ENCODE data around the gene ANXA9.

DNA sequence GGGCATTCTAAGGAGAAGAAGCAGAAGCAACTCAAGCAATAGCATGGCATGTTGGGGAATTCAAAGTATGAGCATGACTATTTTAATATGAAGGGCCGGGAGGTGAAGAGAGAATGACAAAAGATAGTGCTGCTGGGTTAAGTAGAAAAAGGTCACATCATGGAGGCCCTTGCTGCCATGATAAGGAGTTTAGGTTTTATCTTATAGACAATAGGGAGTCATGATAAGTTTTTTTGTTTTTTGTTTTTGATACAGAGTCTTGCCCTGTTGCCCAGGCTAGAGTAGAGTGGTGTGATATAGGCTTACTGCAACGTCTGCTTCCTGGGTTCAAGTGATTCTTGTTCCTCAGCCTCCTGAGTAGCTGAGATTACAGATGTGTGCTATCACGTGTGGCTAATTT is 57.4 kb downstream of the ANXA9 start:
- TF ChIP-seq, protein P1, sequence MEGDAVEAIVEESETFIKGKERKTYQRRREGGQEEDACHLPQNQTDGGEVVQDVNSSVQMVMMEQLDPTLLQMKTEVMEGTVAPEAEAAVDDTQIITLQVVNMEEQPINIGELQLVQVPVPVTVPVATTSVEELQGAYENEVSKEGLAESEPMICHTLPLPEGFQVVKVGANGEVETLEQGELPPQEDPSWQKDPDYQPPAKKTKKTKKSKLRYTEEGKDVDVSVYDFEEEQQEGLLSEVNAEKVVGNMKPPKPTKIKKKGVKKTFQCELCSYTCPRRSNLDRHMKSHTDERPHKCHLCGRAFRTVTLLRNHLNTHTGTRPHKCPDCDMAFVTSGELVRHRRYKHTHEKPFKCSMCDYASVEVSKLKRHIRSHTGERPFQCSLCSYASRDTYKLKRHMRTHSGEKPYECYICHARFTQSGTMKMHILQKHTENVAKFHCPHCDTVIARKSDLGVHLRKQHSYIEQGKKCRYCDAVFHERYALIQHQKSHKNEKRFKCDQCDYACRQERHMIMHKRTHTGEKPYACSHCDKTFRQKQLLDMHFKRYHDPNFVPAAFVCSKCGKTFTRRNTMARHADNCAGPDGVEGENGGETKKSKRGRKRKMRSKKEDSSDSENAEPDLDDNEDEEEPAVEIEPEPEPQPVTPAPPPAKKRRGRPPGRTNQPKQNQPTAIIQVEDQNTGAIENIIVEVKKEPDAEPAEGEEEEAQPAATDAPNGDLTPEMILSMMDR (conservative IDR thresholded peaks at IDR 0.05; ENCODE audit: low read depth in 2 of 2), result no peak
- no peak for TF ChIP-seq JUNB (IDR thresholded peaks at IDR 0.05; ENCODE audit: unreplicated experiment)
- TF ChIP-seq POLR2AphosphoS5 (IDR thresholded peaks at IDR 0.05; ENCODE audit: low read depth), result no peak
- no peak for TF ChIP-seq EZH2 (IDR thresholded peaks at IDR 0.05; ENCODE audit: low read depth, unreplicated experiment)
- TF ChIP-seq, protein P2, sequence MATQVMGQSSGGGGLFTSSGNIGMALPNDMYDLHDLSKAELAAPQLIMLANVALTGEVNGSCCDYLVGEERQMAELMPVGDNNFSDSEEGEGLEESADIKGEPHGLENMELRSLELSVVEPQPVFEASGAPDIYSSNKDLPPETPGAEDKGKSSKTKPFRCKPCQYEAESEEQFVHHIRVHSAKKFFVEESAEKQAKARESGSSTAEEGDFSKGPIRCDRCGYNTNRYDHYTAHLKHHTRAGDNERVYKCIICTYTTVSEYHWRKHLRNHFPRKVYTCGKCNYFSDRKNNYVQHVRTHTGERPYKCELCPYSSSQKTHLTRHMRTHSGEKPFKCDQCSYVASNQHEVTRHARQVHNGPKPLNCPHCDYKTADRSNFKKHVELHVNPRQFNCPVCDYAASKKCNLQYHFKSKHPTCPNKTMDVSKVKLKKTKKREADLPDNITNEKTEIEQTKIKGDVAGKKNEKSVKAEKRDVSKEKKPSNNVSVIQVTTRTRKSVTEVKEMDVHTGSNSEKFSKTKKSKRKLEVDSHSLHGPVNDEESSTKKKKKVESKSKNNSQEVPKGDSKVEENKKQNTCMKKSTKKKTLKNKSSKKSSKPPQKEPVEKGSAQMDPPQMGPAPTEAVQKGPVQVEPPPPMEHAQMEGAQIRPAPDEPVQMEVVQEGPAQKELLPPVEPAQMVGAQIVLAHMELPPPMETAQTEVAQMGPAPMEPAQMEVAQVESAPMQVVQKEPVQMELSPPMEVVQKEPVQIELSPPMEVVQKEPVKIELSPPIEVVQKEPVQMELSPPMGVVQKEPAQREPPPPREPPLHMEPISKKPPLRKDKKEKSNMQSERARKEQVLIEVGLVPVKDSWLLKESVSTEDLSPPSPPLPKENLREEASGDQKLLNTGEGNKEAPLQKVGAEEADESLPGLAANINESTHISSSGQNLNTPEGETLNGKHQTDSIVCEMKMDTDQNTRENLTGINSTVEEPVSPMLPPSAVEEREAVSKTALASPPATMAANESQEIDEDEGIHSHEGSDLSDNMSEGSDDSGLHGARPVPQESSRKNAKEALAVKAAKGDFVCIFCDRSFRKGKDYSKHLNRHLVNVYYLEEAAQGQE (IDR thresholded peaks at IDR 0.05; ENCODE audit: unreplicated experiment), result no peak
- no peak for TF ChIP-seq ZNF114 (CRISPR knock-in tag; IDR thresholded peaks at IDR 0.05)
- no peak for TF ChIP-seq EZH2phosphoT487 (IDR thresholded peaks at IDR 0.05; ENCODE audit: unreplicated experiment)
- TF ChIP-seq NANOG (IDR thresholded peaks at IDR 0.05; ENCODE audit: borderline replicate concordance), result no peak
- TF ChIP-seq CREB1 (CRISPR knock-in tag; IDR thresholded peaks at IDR 0.05; ENCODE audit: low read depth), result no peak
- no peak for TF ChIP-seq ZNF331 (CRISPR knock-in tag; IDR thresholded peaks at IDR 0.05; ENCODE audit: low read depth)
- TF ChIP-seq, protein P3, sequence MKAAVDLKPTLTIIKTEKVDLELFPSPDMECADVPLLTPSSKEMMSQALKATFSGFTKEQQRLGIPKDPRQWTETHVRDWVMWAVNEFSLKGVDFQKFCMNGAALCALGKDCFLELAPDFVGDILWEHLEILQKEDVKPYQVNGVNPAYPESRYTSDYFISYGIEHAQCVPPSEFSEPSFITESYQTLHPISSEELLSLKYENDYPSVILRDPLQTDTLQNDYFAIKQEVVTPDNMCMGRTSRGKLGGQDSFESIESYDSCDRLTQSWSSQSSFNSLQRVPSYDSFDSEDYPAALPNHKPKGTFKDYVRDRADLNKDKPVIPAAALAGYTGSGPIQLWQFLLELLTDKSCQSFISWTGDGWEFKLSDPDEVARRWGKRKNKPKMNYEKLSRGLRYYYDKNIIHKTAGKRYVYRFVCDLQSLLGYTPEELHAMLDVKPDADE (IDR thresholded peaks at IDR 0.05), result no peak
- no peak for TF ChIP-seq STAT1 (IDR thresholded peaks at IDR 0.05; ENCODE audit: unreplicated experiment)
- TF ChIP-seq, protein P4, sequence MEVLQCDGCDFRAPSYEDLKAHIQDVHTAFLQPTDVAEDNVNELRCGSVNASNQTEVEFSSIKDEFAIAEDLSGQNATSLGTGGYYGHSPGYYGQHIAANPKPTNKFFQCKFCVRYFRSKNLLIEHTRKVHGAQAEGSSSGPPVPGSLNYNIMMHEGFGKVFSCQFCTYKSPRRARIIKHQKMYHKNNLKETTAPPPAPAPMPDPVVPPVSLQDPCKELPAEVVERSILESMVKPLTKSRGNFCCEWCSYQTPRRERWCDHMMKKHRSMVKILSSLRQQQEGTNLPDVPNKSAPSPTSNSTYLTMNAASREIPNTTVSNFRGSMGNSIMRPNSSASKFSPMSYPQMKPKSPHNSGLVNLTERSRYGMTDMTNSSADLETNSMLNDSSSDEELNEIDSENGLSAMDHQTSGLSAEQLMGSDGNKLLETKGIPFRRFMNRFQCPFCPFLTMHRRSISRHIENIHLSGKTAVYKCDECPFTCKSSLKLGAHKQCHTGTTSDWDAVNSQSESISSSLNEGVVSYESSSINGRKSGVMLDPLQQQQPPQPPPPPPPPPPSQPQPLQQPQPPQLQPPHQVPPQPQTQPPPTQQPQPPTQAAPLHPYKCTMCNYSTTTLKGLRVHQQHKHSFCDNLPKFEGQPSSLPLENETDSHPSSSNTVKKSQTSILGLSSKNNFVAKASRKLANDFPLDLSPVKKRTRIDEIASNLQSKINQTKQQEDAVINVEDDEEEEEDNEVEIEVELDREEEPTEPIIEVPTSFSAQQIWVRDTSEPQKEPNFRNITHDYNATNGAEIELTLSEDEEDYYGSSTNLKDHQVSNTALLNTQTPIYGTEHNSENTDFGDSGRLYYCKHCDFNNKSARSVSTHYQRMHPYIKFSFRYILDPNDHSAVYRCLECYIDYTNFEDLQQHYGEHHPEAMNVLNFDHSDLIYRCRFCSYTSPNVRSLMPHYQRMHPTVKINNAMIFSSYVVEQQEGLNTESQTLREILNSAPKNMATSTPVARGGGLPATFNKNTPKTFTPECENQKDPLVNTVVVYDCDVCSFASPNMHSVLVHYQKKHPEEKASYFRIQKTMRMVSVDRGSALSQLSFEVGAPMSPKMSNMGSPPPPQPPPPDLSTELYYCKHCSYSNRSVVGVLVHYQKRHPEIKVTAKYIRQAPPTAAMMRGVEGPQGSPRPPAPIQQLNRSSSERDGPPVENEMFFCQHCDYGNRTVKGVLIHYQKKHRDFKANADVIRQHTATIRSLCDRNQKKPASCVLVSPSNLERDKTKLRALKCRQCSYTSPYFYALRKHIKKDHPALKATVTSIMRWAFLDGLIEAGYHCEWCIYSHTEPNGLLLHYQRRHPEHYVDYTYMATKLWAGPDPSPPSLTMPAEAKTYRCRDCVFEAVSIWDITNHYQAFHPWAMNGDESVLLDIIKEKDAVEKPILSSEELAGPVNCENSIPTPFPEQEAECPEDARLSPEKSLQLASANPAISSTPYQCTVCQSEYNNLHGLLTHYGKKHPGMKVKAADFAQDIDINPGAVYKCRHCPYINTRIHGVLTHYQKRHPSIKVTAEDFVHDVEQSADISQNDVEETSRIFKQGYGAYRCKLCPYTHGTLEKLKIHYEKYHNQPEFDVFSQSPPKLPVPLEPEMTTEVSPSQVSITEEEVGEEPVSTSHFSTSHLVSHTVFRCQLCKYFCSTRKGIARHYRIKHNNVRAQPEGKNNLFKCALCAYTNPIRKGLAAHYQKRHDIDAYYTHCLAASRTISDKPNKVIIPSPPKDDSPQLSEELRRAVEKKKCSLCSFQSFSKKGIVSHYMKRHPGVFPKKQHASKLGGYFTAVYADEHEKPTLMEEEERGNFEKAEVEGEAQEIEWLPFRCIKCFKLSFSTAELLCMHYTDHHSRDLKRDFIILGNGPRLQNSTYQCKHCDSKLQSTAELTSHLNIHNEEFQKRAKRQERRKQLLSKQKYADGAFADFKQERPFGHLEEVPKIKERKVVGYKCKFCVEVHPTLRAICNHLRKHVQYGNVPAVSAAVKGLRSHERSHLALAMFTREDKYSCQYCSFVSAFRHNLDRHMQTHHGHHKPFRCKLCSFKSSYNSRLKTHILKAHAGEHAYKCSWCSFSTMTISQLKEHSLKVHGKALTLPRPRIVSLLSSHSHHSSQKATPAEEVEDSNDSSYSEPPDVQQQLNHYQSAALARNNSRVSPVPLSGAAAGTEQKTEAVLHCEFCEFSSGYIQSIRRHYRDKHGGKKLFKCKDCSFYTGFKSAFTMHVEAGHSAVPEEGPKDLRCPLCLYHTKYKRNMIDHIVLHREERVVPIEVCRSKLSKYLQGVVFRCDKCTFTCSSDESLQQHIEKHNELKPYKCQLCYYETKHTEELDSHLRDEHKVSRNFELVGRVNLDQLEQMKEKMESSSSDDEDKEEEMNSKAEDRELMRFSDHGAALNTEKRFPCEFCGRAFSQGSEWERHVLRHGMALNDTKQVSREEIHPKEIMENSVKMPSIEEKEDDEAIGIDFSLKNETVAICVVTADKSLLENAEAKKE (CRISPR knock-in tag; IDR thresholded peaks at IDR 0.05), result no peak
